Loucy (cell line): ENCODE measurements around the gene GAD2.

ENCODE experiments used
- H2AFZ ChIP-seq: fragments of 200-600 bp; sonication (generic); 2 replicates; pipeline ENCODE4 v1.6.0; 2016; ENCODE audit warnings: antibody characterized with exemption, mild to moderate bottlenecking, low read length, moderate library complexity
- H3F3A ChIP-seq: fragments of 200-600 bp; 2 replicates; pipeline ENCODE4 v1.6.0; 2016; ENCODE audit warnings: antibody characterized with exemption, low read depth, mild to moderate bottlenecking
- H3K27me3 ChIP-seq: fragments of 200-600 bp; sonication (generic); 2 replicates; pipeline ENCODE4 v1.6.1; 2014; ENCODE audit warnings: low read length, mild to moderate bottlenecking; ENCODE audit not compliant: insufficient read depth, poor library complexity, severe bottlenecking
- H3K36me3 ChIP-seq: fragments of 200-600 bp; sonication (generic); 2 replicates; pipeline ENCODE4 v1.6.1; 2016; ENCODE audit warnings: low read length; ENCODE audit not compliant: insufficient read depth
- H3K4me1 ChIP-seq: fragments of 200-600 bp; sonication (generic); 2 replicates; pipeline ENCODE4 v1.5.1; 2014; ENCODE audit warnings: low read length, mild to moderate bottlenecking; ENCODE audit not compliant: insufficient read depth, poor library complexity, severe bottlenecking
- H3K4me2 ChIP-seq: fragments of 200-600 bp; sonication (generic); 2 replicates; pipeline ENCODE4 v1.6.0; 2014; ENCODE audit warnings: antibody characterized with exemption, low read length, low read depth, mild to moderate bottlenecking; ENCODE audit not compliant: poor library complexity, severe bottlenecking
- H3K4me3 ChIP-seq: fragments of 200-600 bp; sonication (generic); 2 replicates; pipeline ENCODE4 v1.5.1; 2014; ENCODE audit warnings: low read length, mild to moderate bottlenecking, mixed read lengths; ENCODE audit not compliant: poor library complexity, severe bottlenecking
- H3K79me2 ChIP-seq: fragments of 200-600 bp; sonication (generic); 2 replicates; pipeline ENCODE4 v1.6.1; 2014; ENCODE audit warnings: low read length; ENCODE audit not compliant: insufficient read depth
- H3K9ac ChIP-seq: fragments of 200-600 bp; sonication (generic); 2 replicates; pipeline ENCODE4 v1.6.0; 2014; ENCODE audit warnings: mild to moderate bottlenecking, low read depth, low read length, moderate library complexity; ENCODE audit not compliant: poor library complexity, severe bottlenecking
- H3K9me2 ChIP-seq: fragments of 200-600 bp; sonication (generic); replicated peaks from 2 replicates; pipeline ENCODE4 v1.6.1; 2016; ENCODE audit warnings: low read depth, low read length, mixed read lengths
- H3K9me3 ChIP-seq: fragments of 200-600 bp; sonication (generic); 2 replicates; pipeline ENCODE4 v1.6.1; 2014; ENCODE audit warnings: mild to moderate bottlenecking, antibody characterized with exemption, low read length, low read depth; ENCODE audit not compliant: insufficient read depth
- H4K20me1 ChIP-seq: fragments of 200-600 bp; sonication (generic); 2 replicates; pipeline ENCODE4 v1.6.0; 2014; ENCODE audit warnings: antibody characterized with exemption, low read length, mild to moderate bottlenecking; ENCODE audit not compliant: insufficient read depth, poor library complexity, severe bottlenecking
- CTCF ChIP-seq: fragments of 200-600 bp; sonication (generic); conservative IDR thresholded peaks from 2 replicates; pipeline ENCODE4 v1.5.1; 2014; ENCODE audit warnings: mild to moderate bottlenecking, antibody characterized with exemption, low read length
- EZH2phosphoT487 ChIP-seq: fragments of 200-600 bp; IDR thresholded peaks from 2 replicates; pipeline ENCODE4 v1.6.1; 2018; ENCODE audit warnings: antibody characterized with exemption, mild to moderate bottlenecking, moderate library complexity, borderline replicate concordance

Gene GAD2

GRCh38 chr10:26242706-26243350, 26.3 kb downstream of the GAD2 start:
- Histone ChIP-seq H3K4me2 (no peak overlapping the region), H3F3A (no peaks in the 10 kb centered on the region), H3K4me1 (no peaks in the 10 kb centered on the region), H3K4me3 (no peak overlapping the region), H3K9me3 (no peaks in the 10 kb centered on the region), H3K79me2 (no peaks in the 10 kb centered on the region), H3K9me2 (no peaks in the 10 kb centered on the region), H2AFZ (no peak overlapping the region), H3K9ac (no peak overlapping the region), H3K36me3 (no peaks in the 10 kb centered on the region), H4K20me1 (no peaks in the 10 kb centered on the region), H3K27me3 (no peaks in the 10 kb centered on the region)
- no peak for TF ChIP-seq CTCF
- no peak for TF ChIP-seq EZH2phosphoT487

- Histone ChIP-seq H3K9me3 (no peaks in the 10 kb centered on the region), H3K4me1 (no peaks in the 10 kb centered on the region), H2AFZ (no peak overlapping the region), H3K79me2 (no peaks in the 10 kb centered on the region), H3K4me2 (no peak overlapping the region), H3K9me2 (no peaks in the 10 kb centered on the region), H3K27me3 (no peaks in the 10 kb centered on the region), H3K4me3 (no peak overlapping the region), H4K20me1 (no peaks in the 10 kb centered on the region), H3F3A (no peaks in the 10 kb centered on the region), H3K36me3 (no peaks in the 10 kb centered on the region), H3K9ac (no peak overlapping the region)
- TF ChIP-seq CTCF (no peak), EZH2phosphoT487 (no peak)
Observed at GRCh38 chr10:26243351-26243720, 26.8 kb downstream of the GAD2 start.

GRCh38 chr10:26249681-26250080, 33.1 kb downstream of the GAD2 start:
- H3K9me2 ChIP-seq, result no peaks in the 10 kb centered on the region
- H3K36me3 ChIP-seq, result no peaks in the 10 kb centered on the region
- no peaks in the 10 kb centered on the region for H3K4me1 ChIP-seq
- no peak overlapping the region for H2AFZ ChIP-seq
- H3K9ac ChIP-seq, result no peak overlapping the region
- no peak overlapping the region for H3K4me3 ChIP-seq
- H3F3A ChIP-seq, result no peaks in the 10 kb centered on the region
- H3K27me3 ChIP-seq, result no peaks in the 10 kb centered on the region
- TF ChIP-seq CTCF (no peak), EZH2phosphoT487 (no peak)
- no peaks in the 10 kb centered on the region for H3K79me2 ChIP-seq
- no peak overlapping the region for H3K4me2 ChIP-seq
- no peaks in the 10 kb centered on the region for H3K9me3 ChIP-seq
- no peaks in the 10 kb centered on the region for H4K20me1 ChIP-seq
